SKM-1 treated with dmso at 0.1 percent for 144 hours (cell line): ENCODE data around the gene ONECUT3.
"Not testable (repeated sequence)": the region's sequence is repeated elsewhere in the genome, so short reads cannot be mapped to it uniquely, and the experiment has no call there.

Experiments
- DNase-seq: peaks from one replicate; lab custom pipeline; 2025; ENCODE audit not compliant: unreplicated experiment; lab: John Stamatoyannopoulos, UW

The ONECUT3 gene

DNA sequence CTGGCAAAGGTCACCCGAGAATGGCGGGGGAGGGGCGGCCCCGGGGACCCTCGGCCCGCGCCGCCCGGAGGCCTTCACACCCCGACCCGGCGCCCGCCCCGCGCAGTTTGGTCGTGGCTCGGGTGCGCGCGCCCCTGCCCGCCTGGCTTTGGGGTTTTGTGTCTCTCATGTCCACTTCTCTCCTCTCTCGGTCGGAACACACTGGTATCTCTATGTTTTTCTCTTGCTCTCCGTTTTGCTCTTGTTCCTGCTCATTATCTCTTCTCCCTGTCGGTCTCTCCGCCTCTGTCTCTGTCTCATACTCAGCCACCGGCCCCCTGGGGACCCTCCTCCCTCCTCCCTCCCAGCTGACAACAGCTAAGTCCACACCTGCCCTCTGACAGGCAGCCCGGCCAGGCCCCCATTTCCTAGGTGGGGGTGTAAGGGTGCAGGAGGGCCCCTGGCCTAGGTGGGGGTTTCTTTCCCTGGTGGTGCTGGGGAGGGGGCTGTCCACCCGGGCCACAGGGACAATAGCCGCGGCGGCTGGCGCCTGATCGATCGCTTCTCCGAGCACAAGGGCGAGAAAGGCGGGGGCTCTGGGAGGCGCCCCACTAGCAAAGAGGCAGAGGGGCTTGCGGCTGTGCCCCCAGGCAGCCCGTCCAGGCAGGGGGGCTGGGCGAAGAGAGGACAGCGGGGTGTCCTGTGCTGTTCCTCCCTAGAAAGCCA, 2.3 kb downstream of the ONECUT3 start:
- no peak for DNase-seq

DNA sequence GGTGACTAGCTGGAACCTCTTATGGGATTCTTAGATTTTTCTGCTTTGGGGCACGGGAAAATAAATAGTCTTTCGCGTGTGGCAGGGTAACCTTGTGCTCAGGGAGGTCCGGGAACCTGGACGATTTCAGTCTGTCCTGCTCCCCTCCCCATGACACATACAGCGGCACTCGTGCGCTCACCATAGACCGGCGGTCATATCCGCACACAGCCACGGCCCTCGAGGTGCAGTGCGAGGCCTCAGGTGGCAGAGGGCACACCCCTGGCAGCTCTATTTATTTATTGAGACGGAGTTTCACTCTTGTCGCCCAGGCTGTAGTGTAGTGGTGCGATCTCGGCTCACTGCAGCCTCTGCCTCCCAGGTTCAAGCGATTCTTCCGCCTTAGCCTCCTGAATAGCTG, 3.0 kb downstream of the ONECUT3 start:
- no peak for DNase-seq

DNA sequence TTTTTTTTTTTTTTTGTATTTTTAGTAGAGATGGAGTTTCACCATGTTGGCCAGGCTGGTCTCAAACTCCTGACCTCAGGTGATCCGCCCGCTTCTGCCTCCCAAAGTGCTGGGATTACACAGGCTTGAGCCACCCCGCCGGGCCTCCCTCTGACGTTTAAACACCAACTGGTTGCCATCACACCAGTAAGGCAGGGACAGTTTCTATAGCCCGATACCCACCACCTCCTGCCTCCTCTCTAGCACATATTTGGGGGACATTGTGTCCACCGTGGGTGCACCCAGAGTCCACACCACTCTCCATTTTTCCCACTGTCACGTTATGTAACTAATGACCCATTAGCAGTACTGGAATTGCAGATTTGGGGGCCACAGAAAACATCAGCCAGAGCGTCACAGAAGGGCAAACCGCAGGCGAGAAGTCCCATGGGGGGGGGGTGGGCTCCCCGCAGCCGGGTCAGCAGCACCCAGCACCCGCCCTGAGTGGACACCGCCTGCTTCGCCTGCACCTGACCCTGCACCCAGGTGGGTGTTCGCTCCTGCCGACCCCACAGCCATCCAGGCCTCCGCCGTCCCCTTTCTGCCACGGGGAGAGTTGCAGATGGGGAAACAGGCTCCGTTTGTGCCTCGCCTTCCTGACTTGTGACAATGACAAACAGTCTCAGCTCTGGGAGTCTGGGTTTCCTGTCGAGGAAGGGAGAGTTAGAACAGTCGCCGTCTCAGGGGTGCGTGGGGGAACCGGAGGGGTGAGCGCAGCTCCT, 3.6 kb downstream of the ONECUT3 start:
- no peak for DNase-seq

DNA sequence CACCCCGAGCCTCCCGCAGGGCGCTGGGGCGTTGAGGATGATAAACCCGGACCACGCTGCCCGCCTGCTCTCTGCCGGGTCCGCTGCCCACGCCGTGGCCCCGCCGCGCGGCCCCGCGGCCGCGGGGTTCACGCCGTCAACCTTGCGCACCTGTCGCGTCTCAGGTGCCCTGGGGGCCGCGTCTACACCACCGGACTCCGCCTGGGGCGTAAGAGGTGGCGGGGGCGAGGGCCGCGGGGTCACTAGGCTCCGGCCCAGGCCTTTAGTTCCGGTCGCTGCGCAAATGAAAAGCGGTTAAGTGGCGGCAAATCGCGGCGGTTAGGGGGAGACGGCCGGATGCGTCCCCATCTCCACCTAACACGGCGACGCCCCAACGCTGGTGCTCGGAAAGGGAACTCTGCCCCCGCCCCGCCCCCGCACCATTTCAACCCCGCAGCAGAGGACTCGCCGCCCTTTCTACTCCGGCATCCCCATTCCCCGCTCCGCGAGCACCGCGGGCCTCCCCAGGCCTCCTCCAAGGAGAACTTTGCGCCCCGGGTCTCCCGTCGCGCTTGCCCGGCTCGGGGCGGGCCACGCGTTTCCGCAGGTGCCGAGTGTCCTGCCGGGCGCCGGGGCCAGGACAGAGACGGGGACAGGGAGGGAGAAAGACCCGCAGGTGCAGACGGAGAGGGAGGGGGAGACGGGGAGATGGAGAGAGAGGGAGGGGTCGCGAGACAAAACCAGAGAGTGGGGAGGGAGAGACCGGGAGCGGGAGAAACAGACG, 4.3 kb downstream of the ONECUT3 start:
- no peak for DNase-seq

DNA sequence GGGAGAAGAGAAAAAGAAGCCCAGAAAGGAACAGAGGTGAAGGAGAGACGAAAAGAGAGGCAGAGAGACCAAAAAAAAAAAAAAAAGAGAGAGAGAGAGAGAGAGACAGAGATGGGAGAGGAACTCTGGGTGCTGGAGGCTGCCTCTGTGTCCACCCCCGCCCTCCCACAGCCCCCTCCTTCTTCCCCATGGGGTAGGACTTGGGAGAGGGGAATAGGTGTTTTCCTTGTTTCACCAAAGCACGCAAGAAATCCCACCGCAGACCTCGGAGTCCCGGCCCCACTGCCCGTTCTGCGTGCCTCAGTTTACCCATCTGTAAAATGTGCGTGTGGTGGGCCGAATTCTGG, 4.9 kb downstream of the ONECUT3 start:
- no peak for DNase-seq

DNA sequence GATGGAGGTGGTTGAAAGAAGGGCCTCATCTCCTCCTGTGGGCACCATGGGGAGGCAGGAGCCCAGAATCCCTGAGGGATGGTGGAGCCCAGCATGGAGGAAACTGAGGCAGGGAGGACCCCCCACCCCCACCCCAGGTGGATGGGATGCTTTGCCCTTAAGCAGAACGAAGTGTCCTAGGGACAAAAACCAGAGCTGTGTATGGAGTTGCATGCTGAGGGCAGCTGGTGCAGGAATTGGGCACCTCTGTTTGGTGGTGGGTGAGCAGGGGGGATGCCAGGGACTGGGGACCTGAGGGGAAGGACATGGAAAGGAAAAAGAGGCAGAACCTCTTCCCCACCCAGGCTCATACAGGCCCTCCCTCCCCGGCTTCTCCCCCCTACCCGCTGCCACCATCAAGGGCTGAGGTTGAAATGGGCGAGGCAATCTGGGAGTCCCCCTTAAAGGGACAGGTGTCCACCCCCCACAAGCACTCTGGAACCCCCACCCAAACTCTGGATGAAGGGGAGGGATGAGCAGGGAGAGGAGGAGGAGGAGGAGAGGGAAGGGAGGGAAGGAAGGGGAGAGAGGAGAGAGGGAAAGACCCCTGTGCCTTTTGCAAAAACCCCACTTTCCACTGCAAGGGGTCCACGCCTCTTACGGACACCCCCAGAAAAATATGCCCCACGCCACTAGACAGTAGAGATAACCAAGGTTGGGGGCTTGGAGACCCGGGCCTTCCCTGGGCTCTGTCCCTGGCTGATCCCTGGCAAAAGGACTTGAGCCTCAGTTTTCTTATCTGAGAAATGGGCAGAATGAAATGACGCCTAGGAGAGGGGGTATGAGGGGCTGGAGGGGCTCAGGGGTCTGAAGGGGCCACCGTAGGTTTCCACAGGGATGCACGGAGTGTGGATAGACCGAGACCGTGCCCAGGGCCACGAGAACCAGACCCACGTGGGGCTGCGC, 5.9 kb downstream of the ONECUT3 start:
- DNase-seq: no peak

DNA sequence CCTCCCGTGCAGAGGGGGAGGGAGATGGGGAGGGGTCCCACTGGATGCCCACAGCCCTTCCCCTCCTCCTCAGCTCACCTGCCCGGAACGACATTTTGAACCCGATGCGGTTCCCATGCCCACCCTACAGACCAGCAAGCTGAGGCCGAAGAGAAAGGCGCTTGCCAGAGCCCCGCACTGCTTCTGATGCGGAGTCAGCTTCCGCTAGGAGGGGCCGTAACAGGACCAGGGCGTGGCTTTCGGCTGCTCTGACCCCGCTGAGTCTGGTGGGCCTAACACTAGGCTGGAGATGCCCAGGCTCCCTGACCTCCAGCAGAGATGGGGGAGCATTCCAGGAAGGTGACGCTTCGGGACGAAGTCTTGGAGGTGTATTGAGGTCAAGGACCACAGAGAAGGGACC, 6.7 kb downstream of the ONECUT3 start:
- DNase-seq: no peak

DNA sequence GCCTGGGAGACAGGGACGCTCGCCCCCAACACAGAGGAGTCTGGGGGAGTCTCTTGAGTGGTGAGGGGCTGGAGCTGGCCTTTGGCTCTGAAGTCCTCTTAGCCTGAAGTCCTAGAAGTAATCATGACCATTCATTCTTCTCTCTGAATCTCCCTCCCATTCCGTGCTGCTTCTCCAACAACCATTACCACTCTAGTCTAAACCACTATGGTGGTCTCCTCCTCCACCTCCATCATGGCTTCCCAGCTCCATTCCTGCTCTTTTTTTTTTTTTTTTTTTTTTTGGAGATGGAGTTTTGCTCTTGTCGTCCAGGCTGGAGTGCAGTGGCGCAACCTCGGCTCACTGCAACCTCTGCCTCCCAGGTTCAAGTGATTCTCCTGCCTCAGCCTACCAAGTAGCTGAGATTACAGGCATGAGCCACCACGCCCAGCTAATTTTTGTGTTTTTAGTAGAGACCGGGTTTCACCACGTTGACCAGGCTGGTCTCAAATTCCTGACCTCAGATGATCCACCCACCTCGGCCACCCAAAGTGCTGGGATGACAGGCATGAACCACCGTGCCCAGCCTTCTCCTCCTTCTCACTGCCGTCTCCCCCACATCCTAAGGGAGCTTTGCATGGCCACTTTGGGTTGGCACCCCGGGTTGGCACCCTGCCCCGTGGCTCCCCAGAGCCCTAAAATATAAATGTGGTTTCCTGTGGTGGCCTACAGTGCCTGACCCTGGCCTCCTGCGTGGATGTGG, 7.7 kb downstream of the ONECUT3 start:
- not testable (repeated sequence) for DNase-seq

DNA sequence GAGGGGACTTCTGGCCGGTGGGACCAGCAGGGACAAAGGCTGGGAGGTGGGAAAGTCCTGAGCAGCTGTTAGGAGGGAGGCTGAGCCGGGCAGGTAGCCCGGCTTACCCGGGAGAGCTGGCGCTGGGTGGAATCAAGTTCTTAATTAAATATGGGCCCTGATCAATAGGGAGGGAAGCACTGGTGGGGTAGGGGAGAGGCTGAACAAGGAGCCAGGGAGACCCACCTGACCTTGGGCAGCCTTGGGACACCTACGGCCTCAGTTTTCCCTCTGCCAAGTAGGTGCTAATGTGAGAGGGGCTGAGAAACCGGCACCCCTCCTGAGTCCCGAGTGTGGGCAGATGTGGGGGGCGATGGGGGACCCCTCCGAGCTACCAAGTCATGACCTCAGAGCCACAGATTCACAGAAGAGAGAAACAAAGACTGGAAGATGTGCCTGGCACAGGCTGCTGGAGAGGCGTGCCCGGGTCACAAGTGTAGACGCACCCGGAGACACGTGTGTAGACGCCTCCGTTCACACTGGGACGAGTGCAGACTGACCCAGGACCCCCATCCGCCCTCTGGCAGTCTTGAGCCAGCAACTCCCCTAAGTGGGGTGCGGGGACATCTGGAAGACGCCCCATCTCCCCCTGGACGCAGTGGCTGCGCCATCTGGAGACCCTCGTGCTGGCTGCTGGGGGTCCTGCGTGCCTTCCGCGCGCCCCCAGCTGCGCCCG, 8.4 kb downstream of the ONECUT3 start:
- DNase-seq: no peak

DNA sequence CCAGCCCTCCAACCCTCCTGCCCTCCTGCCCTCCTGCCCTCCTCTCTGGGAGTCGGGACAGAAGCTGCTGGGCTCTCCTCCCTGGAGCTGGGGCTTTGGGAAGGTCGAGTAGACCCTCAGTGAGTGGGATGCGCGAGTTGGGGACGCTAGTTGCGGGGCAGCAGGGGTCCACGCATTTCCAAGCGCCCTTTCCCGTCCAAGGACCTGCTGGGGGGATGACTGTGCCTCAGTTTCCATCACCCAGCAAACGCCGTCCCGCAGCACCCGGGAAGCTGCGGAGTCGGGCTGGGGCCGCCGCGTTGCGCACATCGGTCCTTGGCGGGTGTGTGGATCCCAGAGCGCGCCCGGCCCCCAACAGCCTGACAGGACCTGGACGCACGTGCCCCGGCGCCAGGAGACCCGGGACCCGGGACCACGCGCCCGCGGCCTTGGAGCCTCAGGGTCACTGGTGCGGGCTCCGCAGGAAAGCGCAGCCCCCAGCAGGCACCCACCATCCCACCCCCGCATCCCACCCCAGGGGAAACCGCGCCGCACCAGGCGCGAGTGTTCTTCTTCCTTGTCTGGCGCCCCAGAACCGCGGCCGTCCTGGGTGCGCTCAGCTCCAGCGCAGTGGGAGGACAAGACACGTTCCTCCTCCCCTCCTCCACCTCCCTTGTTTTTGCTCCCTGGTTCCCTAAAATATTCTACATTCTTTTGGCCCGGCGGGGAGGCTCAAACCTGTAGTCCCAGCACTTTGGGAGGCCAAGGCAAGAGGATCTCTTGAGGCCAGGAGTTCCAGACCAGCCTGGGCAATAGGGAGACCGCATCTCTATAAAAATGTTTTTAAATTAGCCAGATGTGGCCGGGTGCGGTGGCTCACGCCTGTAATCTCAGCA, 9.2 kb downstream of the ONECUT3 start:
- DNase-seq: no peak

DNA sequence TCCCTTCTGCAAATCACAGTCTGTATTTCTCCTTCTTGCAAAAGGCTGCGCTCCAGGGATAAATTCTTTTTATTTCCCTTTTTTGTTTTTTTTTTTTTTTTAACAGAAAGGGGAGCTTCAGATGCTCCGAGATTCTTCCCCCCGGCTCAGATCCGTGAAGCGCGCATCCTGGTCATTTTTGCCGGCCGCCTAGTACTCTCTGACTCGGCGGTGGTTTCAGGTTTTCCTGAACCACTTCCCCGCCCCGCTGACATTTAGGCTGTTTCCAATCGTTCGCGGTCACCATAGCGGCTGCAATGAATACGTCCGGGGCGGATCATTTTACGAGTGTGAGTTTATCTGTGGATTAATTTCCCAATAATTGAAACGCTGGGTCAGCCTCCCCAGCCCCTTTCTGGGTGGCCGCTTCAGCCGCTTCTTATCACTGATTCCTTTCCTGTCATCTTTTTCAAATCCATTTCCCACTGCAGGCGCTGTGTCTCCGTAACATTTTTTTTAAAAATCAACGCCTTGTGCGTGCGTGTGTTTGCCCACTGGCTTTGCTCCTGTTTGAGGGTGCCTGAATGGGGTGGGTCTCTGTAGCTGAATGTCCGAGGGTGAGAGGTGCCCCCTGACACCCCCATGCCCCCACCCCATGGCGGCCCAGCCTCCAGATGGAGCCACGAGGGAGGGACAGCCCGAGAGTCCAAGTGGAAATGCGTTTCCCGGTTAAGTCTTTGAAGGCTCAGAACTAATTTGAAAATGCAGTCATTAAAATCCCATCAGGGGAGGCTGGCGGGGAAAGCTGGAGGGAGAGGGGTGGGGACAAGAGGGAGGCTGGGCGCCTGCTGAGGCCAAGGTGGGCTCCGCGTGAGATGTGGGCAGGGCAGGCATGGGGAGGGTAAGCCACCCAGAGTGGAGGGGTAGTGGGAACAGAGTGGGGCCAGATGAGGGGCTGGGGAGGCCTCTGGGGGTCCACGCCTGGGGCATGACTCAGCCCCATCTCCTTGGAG, 10.6 kb downstream of the ONECUT3 start:
- no peak for DNase-seq

DNA sequence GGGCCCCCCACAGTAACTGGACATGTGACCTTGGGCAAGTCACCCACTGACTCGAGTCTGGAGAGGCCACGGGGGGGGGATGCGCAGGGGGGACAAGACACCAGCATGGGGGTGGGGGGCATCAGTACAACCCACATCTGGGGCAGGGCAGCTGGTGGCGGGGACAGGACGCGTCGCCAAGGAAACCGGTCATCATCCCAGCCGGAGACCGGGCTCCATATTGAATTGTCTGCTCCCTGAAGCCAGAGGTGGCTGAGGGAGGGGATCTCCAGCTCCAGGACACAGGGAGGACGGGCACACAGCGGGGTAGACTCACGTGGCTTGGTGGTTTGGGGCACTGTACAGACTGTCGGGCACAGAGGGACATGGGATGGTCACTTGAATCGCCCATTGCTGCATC, 11.4 kb downstream of the ONECUT3 start:
- DNase-seq: no peak

DNA sequence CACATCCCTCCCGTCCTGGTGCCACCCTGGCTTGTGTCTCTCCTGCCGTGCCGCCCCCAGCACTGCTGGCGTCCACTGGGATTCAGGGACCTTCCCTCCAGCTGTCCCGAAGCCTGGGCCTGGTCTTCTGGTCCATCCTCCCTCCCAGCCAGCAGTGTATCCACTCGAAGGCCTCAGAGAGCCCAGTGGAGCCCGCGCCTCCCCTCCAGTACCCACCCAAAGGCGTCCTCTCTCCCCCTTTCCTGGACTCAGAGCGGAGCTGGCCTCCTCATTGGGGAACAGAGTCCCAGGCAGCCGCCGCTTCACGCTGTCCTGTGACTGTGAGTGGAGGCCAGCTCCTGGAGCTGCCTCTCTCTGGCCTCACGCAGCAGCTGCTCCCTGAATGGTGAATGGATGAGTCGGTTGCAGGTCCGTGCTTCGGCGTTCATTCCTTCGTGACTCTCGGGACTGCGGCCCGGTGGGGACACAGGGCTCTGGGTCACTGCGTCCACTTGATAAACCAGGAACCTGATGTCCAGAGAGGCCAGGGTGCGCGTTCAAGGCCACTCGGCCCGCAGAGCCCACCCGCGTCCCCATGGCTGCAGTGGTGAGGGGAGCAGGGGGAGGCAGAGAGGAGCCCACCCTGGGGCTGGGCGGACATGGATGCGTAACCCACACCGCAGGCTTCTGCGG, 12.1 kb downstream of the ONECUT3 start:
- DNase-seq: no peak

DNA sequence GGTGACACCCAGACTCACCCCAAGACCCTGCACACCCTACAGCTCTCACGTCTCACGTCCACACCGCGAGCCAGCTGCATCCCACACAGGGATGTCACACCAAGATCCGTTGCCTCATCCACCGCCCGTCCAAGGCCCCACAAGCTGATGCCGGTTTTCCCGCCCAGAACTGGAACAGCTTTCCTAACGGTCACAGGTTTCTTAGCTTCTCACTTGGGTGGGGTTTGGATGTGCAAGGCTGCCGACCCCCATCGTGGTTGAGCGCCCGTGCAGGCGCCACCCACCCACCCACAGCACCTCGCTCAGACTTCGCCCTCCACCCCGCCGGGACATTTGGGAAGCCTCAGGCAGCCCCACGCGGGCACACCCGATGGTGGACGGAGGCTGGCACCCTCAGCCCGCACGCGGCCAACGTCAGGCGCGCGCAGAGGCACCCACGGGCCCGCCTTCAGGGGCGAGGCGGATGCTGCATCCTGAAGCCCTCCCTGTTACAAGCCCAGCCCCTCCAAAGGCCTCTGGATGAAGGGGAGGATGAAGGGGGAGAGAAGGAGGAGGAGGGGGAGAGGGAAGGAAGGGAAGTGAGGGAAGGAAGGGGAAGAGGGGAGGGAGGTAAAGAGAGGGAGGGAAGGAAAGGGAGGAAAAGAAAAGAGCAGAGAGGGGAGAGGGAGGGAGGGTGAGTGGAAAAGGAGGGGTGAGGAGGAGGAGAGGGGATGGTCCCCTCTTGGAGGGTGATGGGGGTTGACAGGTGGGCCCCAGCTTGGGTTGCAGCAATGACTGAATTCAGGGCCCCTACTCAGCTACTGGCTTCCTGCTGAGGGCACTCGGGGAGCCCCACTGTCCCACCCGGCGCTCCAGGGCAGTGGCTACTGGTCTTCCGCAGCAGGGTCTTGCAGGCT, 12.8 kb downstream of the ONECUT3 start:
- no peak for DNase-seq

DNA sequence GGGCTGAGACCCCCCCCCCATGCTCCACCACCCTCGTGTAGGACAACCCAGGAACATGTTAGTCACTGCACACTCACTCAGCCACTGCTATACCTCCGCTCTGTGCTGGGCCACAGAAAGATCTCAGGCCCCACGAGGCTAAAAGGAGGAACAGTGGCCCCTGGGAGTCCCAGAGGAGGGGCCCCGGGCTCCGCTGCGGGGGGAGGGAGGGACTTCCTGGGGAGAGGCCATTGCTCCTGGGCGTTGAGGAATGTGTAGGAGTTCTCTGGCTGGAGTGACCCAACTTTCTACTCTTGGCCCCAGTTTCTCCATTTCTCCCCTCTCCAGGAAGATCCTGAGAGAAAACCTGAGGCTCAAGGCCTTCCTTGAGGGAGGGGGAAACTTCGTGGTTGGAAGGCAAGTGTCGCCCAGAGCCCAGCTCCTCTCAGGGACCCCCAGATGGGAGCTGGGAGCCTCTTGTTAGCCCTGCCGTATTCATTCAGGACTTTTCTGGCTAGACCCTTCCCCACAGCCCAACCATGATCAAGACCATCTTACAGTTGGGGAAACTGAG, 13.6 kb downstream of the ONECUT3 start:
- DNase-seq: no peak
